ENCODE data around the gene RPL36AL.

- TF ChIP-seq NFIC (IDR thresholded peaks at IDR 0.05) (no peak), MAX (IDR thresholded peaks at IDR 0.05) (no peak), CREB1 (IDR thresholded peaks at IDR 0.05; ENCODE audit: low read depth) (no peak), TAF1 (IDR thresholded peaks at IDR 0.05; ENCODE audit: low read depth) (no peak), RAD21 (IDR thresholded peaks at IDR 0.05; ENCODE audit: low read depth) (no peak), FOXM1 (IDR thresholded peaks at IDR 0.05; ENCODE audit: borderline replicate concordance, low read depth) (no peak), USF1 (IDR thresholded peaks at IDR 0.05) (no peak), TEAD4 (IDR thresholded peaks at IDR 0.05) (no peak), ZBTB7A (IDR thresholded peaks at IDR 0.05; ENCODE audit: low read depth) (no peak), REST (IDR thresholded peaks at IDR 0.05; ENCODE audit: low read depth) (no peak), YY1 (IDR thresholded peaks at IDR 0.05; ENCODE audit: low read depth) (no peak)
These were observed 39.4 kb upstream of the RPL36AL start for GRCh38 chr14:49659526-49660455.

All from Ishikawa (cell line).